HCT116 (cell line): Measurements from ENCODE around the gene STAU1. TPM values are rescaled to one million over a fixed set of nuclear protein-coding genes. Genes with fewer than 3 reads are reported as not detected.

Source experiments
- ATAC-seq: fragments of 200-7000 bp; cut with Tn5 transposase; 2 replicates; pipeline ENCODE4 v1.9.1; 2020; ENCODE audit warnings: mild to moderate bottlenecking, moderate library complexity
- BruUV-seq: library from RNA; stranded (reverse); fragments of 400-500 nt; replicated peaks from 2 replicates; lab custom pipeline; 2021; lab: Mats Ljungman, UMichigan
- CTCF ChIA-PET: fragments of 300-600 bp; sonication (Branson Sonifier 250); formaldehyde crosslinking; loops from one replicate; lab custom pipeline; 2021; ENCODE audit warnings: antibody characterized with exemption; lab: Charles Lee
- POLR2A ChIA-PET: fragments of 300-600, 350-600 bp; sonication (Branson Sonifier 250); formaldehyde crosslinking; loops from one replicate; lab custom pipeline; 2021; ENCODE audit warnings: antibody characterized with exemption; lab: Charles Lee
- RAD21 ChIA-PET, 2 experiments: fragments of 300-600 bp; sonication (Branson Sonifier 250); formaldehyde crosslinking; loops; one replicate each; lab custom pipeline; 2023; ENCODE audit warnings: low total read pairs in 2 of 2; ENCODE audit not compliant: uncharacterized antibody in 2 of 2, unreplicated experiment in 2 of 2, low non-redundant PET in 1 of 2; lab: Charles Lee
- DNase-seq: peaks from one replicate; pipeline ENCODE4 v3.0.0-alpha.2; 2010; ENCODE audit warnings: low read depth, low spot score
- H2AFZ ChIP-seq: fragments of 200-600 bp; shearing (Covaris generic), sonication (generic); 2 replicates; pipeline ENCODE4 v1.6.1; 2017; ENCODE audit warnings: low read depth, mixed run types, mixed read lengths, antibody characterized with exemption, low read length; ENCODE audit not compliant: poor library complexity, severe bottlenecking
- H3K27ac ChIP-seq: 2 replicates; pipeline ENCODE4 v1.5.1; 2012; ENCODE audit warnings: low read depth, low read length
- H3K27me3 ChIP-seq: fragments of 200-600 bp; sonication (generic); 2 replicates; pipeline ENCODE4 v1.6.1; 2016; ENCODE audit warnings: mixed run types, low read length, mixed read lengths; ENCODE audit not compliant: insufficient read depth
- H3K36me3 ChIP-seq, 2 experiments: fragments of 200-500 bp in 1 of 2; fragments of 200-600 bp in 1 of 2; sonication (Bioruptor generic) in 1 of 2; sonication (generic) in 1 of 2; 2 replicates each; pipeline versions ENCODE4 v1.5.1 to v1.6.1; 2014 to 2016; ENCODE audit warnings: low read length in 2 of 2, inconsistent platforms in 1 of 2, mixed read lengths in 1 of 2, mixed run types in 1 of 2; ENCODE audit not compliant: insufficient read depth in 2 of 2, control insufficient read depth in 1 of 2
- H3K4me1 ChIP-seq, 2 experiments: fragments of 200-600 bp in 1 of 2; sonication (generic) in 1 of 2; 2 replicates each; pipeline versions ENCODE4 v1.5.1 to v1.6.1; 2012 to 2017; ENCODE audit warnings: low read length in 2 of 2, inconsistent platforms in 1 of 2, mild to moderate bottlenecking in 1 of 2, mixed read lengths in 1 of 2, mixed run types in 1 of 2, moderate library complexity in 1 of 2; ENCODE audit not compliant: insufficient read depth in 2 of 2, control insufficient read depth in 1 of 2
- H3K4me2 ChIP-seq: fragments of 200-600 bp; sonication (generic); 2 replicates; pipeline ENCODE4 v1.6.1; 2017; ENCODE audit warnings: mixed run types, low read length, mixed read lengths
- H3K4me3 ChIP-seq, 2 experiments: fragments of 200-600 bp in 1 of 2; sonication (generic) in 1 of 2; replicated peaks in 1 of 2; 2 replicates each; pipeline ENCODE4 v1.5.1; 2011 to 2016; ENCODE audit warnings: low read length in 2 of 2, control low read depth in 1 of 2, low read depth in 1 of 2, mild to moderate bottlenecking in 1 of 2, mixed read lengths in 1 of 2, mixed run types in 1 of 2
- H3K79me2 ChIP-seq: fragments of 200-600 bp; sonication (generic); 2 replicates; pipeline ENCODE4 v1.6.1; 2017; ENCODE audit warnings: mild to moderate bottlenecking, mixed run types, low read length, moderate library complexity, mixed read lengths; ENCODE audit not compliant: insufficient read depth
- H3K9ac ChIP-seq: fragments of 200-600 bp; sonication (generic); 2 replicates; pipeline ENCODE4 v1.6.1; 2016; ENCODE audit warnings: low read length, mixed read lengths
- H3K9me2 ChIP-seq: fragments of 200-600 bp; sonication (generic), shearing (Covaris generic); 2 replicates; pipeline ENCODE4 v1.6.1; 2017; ENCODE audit warnings: mixed run types, mild to moderate bottlenecking, moderate library complexity; ENCODE audit not compliant: insufficient read depth
- H3K9me3 ChIP-seq, 2 experiments: fragments of 200-500 bp in 1 of 2; fragments of 200-600 bp in 1 of 2; sonication (Bioruptor generic) in 1 of 2; sonication (generic) in 1 of 2; 2 replicates each; pipeline ENCODE4 v1.6.1; 2014 to 2017; ENCODE audit warnings: low read length in 2 of 2, mixed read lengths in 2 of 2, inconsistent platforms in 1 of 2, low read depth in 1 of 2, mild to moderate bottlenecking in 1 of 2, mixed run types in 1 of 2, moderate library complexity in 1 of 2; ENCODE audit not compliant: control insufficient read depth in 1 of 2, insufficient read depth in 1 of 2
- H4K20me1 ChIP-seq: fragments of 200-600 bp; sonication (generic), shearing (Covaris generic); 2 replicates; pipeline ENCODE4 v1.6.1; 2017; ENCODE audit warnings: mixed run types, mild to moderate bottlenecking, moderate library complexity; ENCODE audit not compliant: insufficient read depth
- ATF3 ChIP-seq: IDR thresholded peaks from 2 replicates; pipeline ENCODE4 v1.6.1; 2012
- CEBPB ChIP-seq: IDR thresholded peaks from 2 replicates; pipeline ENCODE4 v1.6.1; 2012; ENCODE audit warnings: low read depth
- EGR1 ChIP-seq: IDR thresholded peaks from 2 replicates; pipeline ENCODE4 v1.6.1; 2012; ENCODE audit warnings: low read depth
- EZH2phosphoT487 ChIP-seq: fragments of 200-600 bp; IDR thresholded peaks from 2 replicates; pipeline ENCODE4 v1.6.1; 2018; ENCODE audit warnings: antibody characterized with exemption, borderline replicate concordance
- FOSL1 ChIP-seq: IDR thresholded peaks from 2 replicates; pipeline ENCODE4 v1.6.1; 2012; ENCODE audit warnings: low read depth
- JUND ChIP-seq: IDR thresholded peaks from 2 replicates; pipeline ENCODE4 v1.6.1; 2012
- MAX ChIP-seq: IDR thresholded peaks from 2 replicates; pipeline ENCODE4 v1.6.1; 2012
- POLR2A ChIP-seq: IDR thresholded peaks from 2 replicates; pipeline ENCODE4 v1.7.0; 2011; ENCODE audit warnings: borderline replicate concordance; ENCODE audit not compliant: insufficient read depth, insufficient read length; ENCODE audit errors: extremely low read depth
- POLR2AphosphoS5 ChIP-seq: IDR thresholded peaks from 2 replicates; pipeline ENCODE4 v1.6.1; 2011; ENCODE audit warnings: mild to moderate bottlenecking, low read depth, low read length, moderate library complexity
- RAD21 ChIP-seq: IDR thresholded peaks from 2 replicates; pipeline ENCODE4 v1.6.1; 2012; ENCODE audit warnings: low read depth, mild to moderate bottlenecking
- SIN3A ChIP-seq: IDR thresholded peaks from 2 replicates; pipeline ENCODE4 v1.6.1; 2012; ENCODE audit warnings: low read depth
- SP1 ChIP-seq: IDR thresholded peaks from 2 replicates; pipeline ENCODE4 v1.6.1; 2012; ENCODE audit warnings: low read depth
- SRF ChIP-seq: IDR thresholded peaks from 2 replicates; pipeline ENCODE4 v1.6.1; 2012; ENCODE audit warnings: low read depth
- TCF7L2 ChIP-seq: IDR thresholded peaks from 2 replicates; pipeline ENCODE4 v1.7.0; 2011; ENCODE audit warnings: borderline replicate concordance, inconsistent platforms; ENCODE audit not compliant: insufficient read depth, insufficient read length; ENCODE audit errors: extremely low read depth
- YY1 ChIP-seq: IDR thresholded peaks from 2 replicates; pipeline ENCODE4 v1.6.1; 2011; ENCODE audit warnings: low read length, low read depth, moderate library complexity, mild to moderate bottlenecking; ENCODE audit not compliant: insufficient replicate concordance; ENCODE audit errors: extremely low read depth
- ZFX ChIP-seq: fragments of 450-650 bp; IDR thresholded peaks from 2 replicates; pipeline ENCODE4 v1.6.1; 2017
- intact Hi-C: fragments of 100-400 bp; cut with micrococcal nuclease; formaldehyde crosslinking; loops from 2 replicates; pipeline ENCODE4 v1.10.0; 2022
- total RNA-seq: library from RNA; stranded (reverse); gene quantifications from one replicate; pipeline ENCODE4 v1.2.1, GENCODE V29; 2021; ENCODE audit not compliant: unreplicated experiment
- TF ChIP-seq, protein P1 (sequence below): IDR thresholded peaks from 2 replicates; pipeline ENCODE4 v1.6.1; 2011; ENCODE audit warnings: mild to moderate bottlenecking, low read length, moderate library complexity; ENCODE audit not compliant: insufficient replicate concordance; ENCODE audit errors: extremely low read depth
- TF ChIP-seq, protein P2 (sequence below): IDR thresholded peaks from 2 replicates; pipeline ENCODE4 v1.6.1; 2012; ENCODE audit warnings: low read depth

STAU1 gene
- total RNA-seq, 1 experiment from 2014 or later = 90.3 TPM

- TF ChIP-seq, protein P1, sequence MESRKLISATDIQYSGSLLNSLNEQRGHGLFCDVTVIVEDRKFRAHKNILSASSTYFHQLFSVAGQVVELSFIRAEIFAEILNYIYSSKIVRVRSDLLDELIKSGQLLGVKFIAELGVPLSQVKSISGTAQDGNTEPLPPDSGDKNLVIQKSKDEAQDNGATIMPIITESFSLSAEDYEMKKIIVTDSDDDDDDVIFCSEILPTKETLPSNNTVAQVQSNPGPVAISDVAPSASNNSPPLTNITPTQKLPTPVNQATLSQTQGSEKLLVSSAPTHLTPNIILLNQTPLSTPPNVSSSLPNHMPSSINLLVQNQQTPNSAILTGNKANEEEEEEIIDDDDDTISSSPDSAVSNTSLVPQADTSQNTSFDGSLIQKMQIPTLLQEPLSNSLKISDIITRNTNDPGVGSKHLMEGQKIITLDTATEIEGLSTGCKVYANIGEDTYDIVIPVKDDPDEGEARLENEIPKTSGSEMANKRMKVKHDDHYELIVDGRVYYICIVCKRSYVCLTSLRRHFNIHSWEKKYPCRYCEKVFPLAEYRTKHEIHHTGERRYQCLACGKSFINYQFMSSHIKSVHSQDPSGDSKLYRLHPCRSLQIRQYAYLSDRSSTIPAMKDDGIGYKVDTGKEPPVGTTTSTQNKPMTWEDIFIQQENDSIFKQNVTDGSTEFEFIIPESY = no peak
- no peak for TF ChIP-seq MAX
- no peak for TF ChIP-seq CEBPB
- no peak for TF ChIP-seq YY1
These were observed 41.2 kb upstream of the STAU1 start (continued) for GRCh38 chr20:49229381-49229780.

GRCh38 chr20:49228676-49229075, 40.5 kb upstream of the STAU1 start:
- Histone ChIP-seq H2AFZ (no peak overlapping the region), H3K9ac (no peak overlapping the region), H3K9me2 (no peaks in the 10 kb centered on the region), H3K9me3 (no peaks in the 10 kb centered on the region), H3K27ac (no peak overlapping the region), H3K27me3 (no peaks in the 10 kb centered on the region), H3K4me2 (no peak overlapping the region), H3K36me3 (peaks cover 55 to 59% of the 10 kb centered on the region in 2 experiments), H3K4me3 (no peak overlapping the region), H3K4me1 (no peaks in the 10 kb centered on the region), H4K20me1 (no peaks in the 10 kb centered on the region), H3K79me2 (peaks cover 3% of the 10 kb centered on the region; the same call in 1 of the 2 replicates)
- intact Hi-C loops = no loop called here
- ChIA-PET CTCF (no interaction called here), POLR2A (no interaction called here), RAD21 (interaction anchor here in 1 of 2 experiments (0.7 kb wide), 1 partner anchor 96 kb away, joined by 5 read pairs; no protein-coding TSS in a partner anchor)
- TF ChIP-seq JUND = no peak
- TF ChIP-seq ATF3 = no peak
- no peak for TF ChIP-seq CEBPB
- TF ChIP-seq SIN3A = no peak
- TF ChIP-seq SRF = no peak
- no peak for TF ChIP-seq RAD21
- TF ChIP-seq, protein P2, sequence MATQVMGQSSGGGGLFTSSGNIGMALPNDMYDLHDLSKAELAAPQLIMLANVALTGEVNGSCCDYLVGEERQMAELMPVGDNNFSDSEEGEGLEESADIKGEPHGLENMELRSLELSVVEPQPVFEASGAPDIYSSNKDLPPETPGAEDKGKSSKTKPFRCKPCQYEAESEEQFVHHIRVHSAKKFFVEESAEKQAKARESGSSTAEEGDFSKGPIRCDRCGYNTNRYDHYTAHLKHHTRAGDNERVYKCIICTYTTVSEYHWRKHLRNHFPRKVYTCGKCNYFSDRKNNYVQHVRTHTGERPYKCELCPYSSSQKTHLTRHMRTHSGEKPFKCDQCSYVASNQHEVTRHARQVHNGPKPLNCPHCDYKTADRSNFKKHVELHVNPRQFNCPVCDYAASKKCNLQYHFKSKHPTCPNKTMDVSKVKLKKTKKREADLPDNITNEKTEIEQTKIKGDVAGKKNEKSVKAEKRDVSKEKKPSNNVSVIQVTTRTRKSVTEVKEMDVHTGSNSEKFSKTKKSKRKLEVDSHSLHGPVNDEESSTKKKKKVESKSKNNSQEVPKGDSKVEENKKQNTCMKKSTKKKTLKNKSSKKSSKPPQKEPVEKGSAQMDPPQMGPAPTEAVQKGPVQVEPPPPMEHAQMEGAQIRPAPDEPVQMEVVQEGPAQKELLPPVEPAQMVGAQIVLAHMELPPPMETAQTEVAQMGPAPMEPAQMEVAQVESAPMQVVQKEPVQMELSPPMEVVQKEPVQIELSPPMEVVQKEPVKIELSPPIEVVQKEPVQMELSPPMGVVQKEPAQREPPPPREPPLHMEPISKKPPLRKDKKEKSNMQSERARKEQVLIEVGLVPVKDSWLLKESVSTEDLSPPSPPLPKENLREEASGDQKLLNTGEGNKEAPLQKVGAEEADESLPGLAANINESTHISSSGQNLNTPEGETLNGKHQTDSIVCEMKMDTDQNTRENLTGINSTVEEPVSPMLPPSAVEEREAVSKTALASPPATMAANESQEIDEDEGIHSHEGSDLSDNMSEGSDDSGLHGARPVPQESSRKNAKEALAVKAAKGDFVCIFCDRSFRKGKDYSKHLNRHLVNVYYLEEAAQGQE = no peak
- no peak for TF ChIP-seq SP1
- TF ChIP-seq ZFX = no peak
- TF ChIP-seq EGR1 = no peak
- TF ChIP-seq YY1 = no peak
- no peak for TF ChIP-seq FOSL1
- TF ChIP-seq, protein P1 = no peak
- no peak for TF ChIP-seq TCF7L2
- no peak for TF ChIP-seq POLR2A
- TF ChIP-seq POLR2AphosphoS5 = no peak
- no peak for TF ChIP-seq EZH2phosphoT487
- ATAC-seq = no peak
- DNase-seq = no peak
- BruUV-seq = no TSS peak
